ENCODE results near the gene GRHL3.

Gene GRHL3

GRCh38 chr1:24289937-24290595, 29.1 kb upstream of the GRHL3 start:
- Histone ChIP-seq H3K4me2 (ENCODE audit: insufficient read depth, low read length, poor library complexity, severe bottlenecking) (no peak overlapping the region), H3K4ac (ENCODE audit: low read length) (no peak overlapping the region), H3K4me3 (ENCODE audit: low read length in 2 of 2) (no peak overlapping the region), H3K9ac (ENCODE audit: low read depth, low read length, poor library complexity) (no peak overlapping the region), H3K18ac (ENCODE audit: low read length) (peak overlapping the region; percentile 39), H3K27me3 (ENCODE audit: control insufficient read depth in 3 of 3, insufficient read depth in 3 of 3, low read depth in 1 of 3, low read length in 3 of 3) (peaks cover 0 to 33% (median 16%) of the 10 kb centered on the region in 3 experiments), H3K23ac (ENCODE audit: low read depth, low read length, poor library complexity) (no peak overlapping the region), H3K36me3 (replicated peaks in 1 of 2; ENCODE audit: control insufficient read depth in 2 of 2, insufficient read depth in 2 of 2, low read length in 2 of 2) (no peaks in the 10 kb centered on the region), H2BK5ac (ENCODE audit: low read length) (no peak overlapping the region), H3K27ac (replicated peaks; ENCODE audit: low read length) (no peak overlapping the region), H2BK12ac (ENCODE audit: low read length) (no peak overlapping the region), H2BK120ac (ENCODE audit: low read depth, low read length) (no peak overlapping the region), H3K4me1 (ENCODE audit: control insufficient read depth in 2 of 2, insufficient read depth in 1 of 2, low read depth in 1 of 2, low read length in 2 of 2) (peaks cover 0 to 7% of the 10 kb centered on the region in 2 donors), H2BK15ac (ENCODE audit: low read length) (no peak overlapping the region), H2AK5ac (ENCODE audit: low read depth, low read length) (no peak overlapping the region), H3K14ac (ENCODE audit: low read length) (no peak overlapping the region), H2AFZ (ENCODE audit: low read length) (no peak overlapping the region), H4K8ac (ENCODE audit: low read depth, low read length) (no peak overlapping the region), H3K9me3 (replicated peaks in 1 of 2; ENCODE audit: control insufficient read depth in 2 of 2, insufficient read depth in 1 of 2, low read depth in 1 of 2, low read length in 2 of 2) (no peaks in the 10 kb centered on the region), H4K91ac (ENCODE audit: low read depth, low read length, poor library complexity) (no peak overlapping the region), H3K79me1 (ENCODE audit: low read depth, low read length) (no peaks in the 10 kb centered on the region)
- DNase-seq (ENCODE audit: low spot score), result no peak
- no CpG with 5 or more reads among the region's 15 CpGs for WGBS, 2 donors (ENCODE audit: extremely low coverage in 2 of 2, insufficient read length in 2 of 2, insufficient replicate concordance in 1 of 2)

DNA sequence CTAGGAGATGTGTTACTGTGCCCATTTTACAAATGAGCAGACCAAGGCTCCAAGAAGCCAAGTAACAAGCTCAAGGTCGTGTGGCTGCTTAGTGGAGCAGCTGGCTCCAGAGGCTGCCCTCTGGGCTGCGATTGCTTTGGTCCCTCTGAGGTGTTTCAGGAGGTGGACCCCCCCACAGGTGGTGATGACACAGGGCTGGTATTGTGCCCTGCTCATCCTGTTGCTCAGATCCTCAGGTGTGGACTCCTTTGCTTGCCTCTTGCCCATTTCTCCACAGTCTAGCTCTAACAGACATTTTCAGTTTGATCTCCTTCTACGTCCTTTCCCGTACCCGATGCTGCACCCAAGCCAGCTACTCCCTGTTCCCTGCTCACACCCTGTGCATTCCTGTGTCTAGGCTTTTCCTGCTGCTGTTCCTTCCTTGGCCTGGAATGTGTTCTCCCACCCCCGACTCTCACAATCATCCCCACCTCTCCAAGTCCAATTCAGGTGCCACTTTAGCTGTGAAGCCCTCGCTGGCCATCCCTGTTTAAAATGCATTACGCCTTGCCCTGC, 28.1 kb upstream of the GRHL3 start:
- H3K14ac ChIP-seq (ENCODE audit: low read length), result no peak overlapping the region
- no CpG with 5 or more reads among the region's 8 CpGs for WGBS, 2 donors (ENCODE audit: extremely low coverage in 2 of 2, insufficient read length in 2 of 2, insufficient replicate concordance in 1 of 2)
- no peaks in the 10 kb centered on the region for H3K79me1 ChIP-seq (ENCODE audit: low read depth, low read length)
- H4K91ac ChIP-seq (ENCODE audit: low read depth, low read length, poor library complexity), result no peak overlapping the region
- no peak overlapping the region for H4K8ac ChIP-seq (ENCODE audit: low read depth, low read length)
- DNase-seq (ENCODE audit: low spot score), result no peak
- H3K27ac ChIP-seq (replicated peaks; ENCODE audit: low read length), result no peak overlapping the region
- no peak overlapping the region for H3K9ac ChIP-seq (ENCODE audit: low read depth, low read length, poor library complexity)
- H3K36me3 ChIP-seq (replicated peaks in 1 of 2; ENCODE audit: control insufficient read depth in 2 of 2, insufficient read depth in 2 of 2, low read length in 2 of 2), result no peaks in the 10 kb centered on the region
- H3K18ac ChIP-seq (ENCODE audit: low read length), result no peak overlapping the region
- no peak overlapping the region for H3K4me3 ChIP-seq (ENCODE audit: low read length in 2 of 2)
- no peak overlapping the region for H3K4me2 ChIP-seq (ENCODE audit: insufficient read depth, low read length, poor library complexity, severe bottlenecking)
- H3K27me3 ChIP-seq (ENCODE audit: control insufficient read depth in 3 of 3, insufficient read depth in 3 of 3, low read depth in 1 of 3, low read length in 3 of 3), result peaks cover 0 to 25% (median 14%) of the 10 kb centered on the region in 3 experiments
- no peak overlapping the region for H2BK12ac ChIP-seq (ENCODE audit: low read length)
- no peak overlapping the region for H2BK120ac ChIP-seq (ENCODE audit: low read depth, low read length)
- H2BK5ac ChIP-seq (ENCODE audit: low read length), result no peak overlapping the region
- no peak overlapping the region for H2AFZ ChIP-seq (ENCODE audit: low read length)
- H2BK15ac ChIP-seq (ENCODE audit: low read length), result no peak overlapping the region
- H3K23ac ChIP-seq (ENCODE audit: low read depth, low read length, poor library complexity), result no peak overlapping the region
- H3K9me3 ChIP-seq (replicated peaks in 1 of 2; ENCODE audit: control insufficient read depth in 2 of 2, insufficient read depth in 1 of 2, low read depth in 1 of 2, low read length in 2 of 2), result no peaks in the 10 kb centered on the region
- no peak overlapping the region for H2AK5ac ChIP-seq (ENCODE audit: low read depth, low read length)
- peaks cover 0 to 7% of the 10 kb centered on the region in 2 donors for H3K4me1 ChIP-seq (ENCODE audit: control insufficient read depth in 2 of 2, insufficient read depth in 1 of 2, low read depth in 1 of 2, low read length in 2 of 2)
- H3K4ac ChIP-seq (ENCODE audit: low read length), result no peak overlapping the region

DNA sequence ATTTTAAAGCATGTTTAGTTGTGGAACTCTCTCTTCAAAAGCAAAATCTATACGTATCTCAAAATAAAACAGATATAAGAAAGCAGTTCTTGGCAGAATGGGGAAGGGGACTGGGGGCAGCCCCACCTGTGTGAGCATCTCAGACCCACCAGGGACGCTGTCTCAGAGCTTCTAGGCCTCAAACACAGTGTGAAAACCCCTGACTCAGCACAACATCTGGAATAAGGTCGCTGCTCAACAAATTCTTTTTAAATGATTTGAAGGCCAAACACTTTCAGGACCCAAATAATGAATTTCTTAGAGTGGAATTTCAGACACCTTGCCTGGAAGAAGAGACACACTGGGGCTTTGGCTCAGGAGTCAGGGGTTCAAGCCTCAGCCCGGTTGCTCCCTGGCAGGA, 27.1 kb upstream of the GRHL3 start:
- Histone ChIP-seq H2AFZ (ENCODE audit: low read length) (no peak overlapping the region), H3K23ac (ENCODE audit: low read depth, low read length, poor library complexity) (no peak overlapping the region), H4K91ac (ENCODE audit: low read depth, low read length, poor library complexity) (no peak overlapping the region), H3K9me3 (replicated peaks in 1 of 2; ENCODE audit: control insufficient read depth in 2 of 2, insufficient read depth in 1 of 2, low read depth in 1 of 2, low read length in 2 of 2) (no peaks in the 10 kb centered on the region), H2BK120ac (ENCODE audit: low read depth, low read length) (no peak overlapping the region), H3K79me1 (ENCODE audit: low read depth, low read length) (no peaks in the 10 kb centered on the region), H3K9ac (ENCODE audit: low read depth, low read length, poor library complexity) (no peak overlapping the region), H3K4me3 (ENCODE audit: low read length in 2 of 2) (no peak overlapping the region), H3K4me2 (ENCODE audit: insufficient read depth, low read length, poor library complexity, severe bottlenecking) (no peak overlapping the region), H3K27ac (replicated peaks; ENCODE audit: low read length) (no peak overlapping the region), H3K14ac (ENCODE audit: low read length) (no peak overlapping the region), H3K18ac (ENCODE audit: low read length) (no peak overlapping the region), H3K4me1 (ENCODE audit: control insufficient read depth in 2 of 2, insufficient read depth in 1 of 2, low read depth in 1 of 2, low read length in 2 of 2) (peaks cover 0 to 4% of the 10 kb centered on the region in 2 donors), H2BK15ac (ENCODE audit: low read length) (no peak overlapping the region), H3K4ac (ENCODE audit: low read length) (no peak overlapping the region), H4K8ac (ENCODE audit: low read depth, low read length) (no peak overlapping the region), H3K36me3 (replicated peaks in 1 of 2; ENCODE audit: control insufficient read depth in 2 of 2, insufficient read depth in 2 of 2, low read length in 2 of 2) (no peaks in the 10 kb centered on the region), H2AK5ac (ENCODE audit: low read depth, low read length) (no peak overlapping the region), H3K27me3 (ENCODE audit: control insufficient read depth in 3 of 3, insufficient read depth in 3 of 3, low read depth in 1 of 3, low read length in 3 of 3) (peaks cover 0 to 25% (median 14%) of the 10 kb centered on the region in 3 experiments), H2BK12ac (ENCODE audit: low read length) (no peak overlapping the region), H2BK5ac (ENCODE audit: low read length) (no peak overlapping the region)
- DNase-seq (ENCODE audit: low spot score), result no peak
- no CpG with 5 or more reads among the region's 4 CpGs for WGBS, 2 donors (ENCODE audit: extremely low coverage in 2 of 2, insufficient read length in 2 of 2, insufficient replicate concordance in 1 of 2)

- H2AFZ ChIP-seq (ENCODE audit: low read length), result no peak overlapping the region
- no peak overlapping the region for H3K23ac ChIP-seq (ENCODE audit: low read depth, low read length, poor library complexity)
- no peak overlapping the region for H4K91ac ChIP-seq (ENCODE audit: low read depth, low read length, poor library complexity)
- H3K27me3 ChIP-seq (ENCODE audit: control insufficient read depth in 3 of 3, insufficient read depth in 3 of 3, low read depth in 1 of 3, low read length in 3 of 3), result peaks cover 0 to 27% (median 14%) of the 10 kb centered on the region in 3 experiments
- no peak overlapping the region for H2BK12ac ChIP-seq (ENCODE audit: low read length)
- peaks cover 0 to 4% of the 10 kb centered on the region in 2 donors for H3K4me1 ChIP-seq (ENCODE audit: control insufficient read depth in 2 of 2, insufficient read depth in 1 of 2, low read depth in 1 of 2, low read length in 2 of 2)
- no peak overlapping the region for H2BK15ac ChIP-seq (ENCODE audit: low read length)
- H2BK5ac ChIP-seq (ENCODE audit: low read length), result no peak overlapping the region
- no peak overlapping the region for H4K8ac ChIP-seq (ENCODE audit: low read depth, low read length)
- H2AK5ac ChIP-seq (ENCODE audit: low read depth, low read length), result no peak overlapping the region
- DNase-seq (ENCODE audit: low spot score), result no peak
- H3K14ac ChIP-seq (ENCODE audit: low read length), result no peak overlapping the region
- no CpG with 5 or more reads among the region's 9 CpGs for WGBS, 2 donors (ENCODE audit: extremely low coverage in 2 of 2, insufficient read length in 2 of 2, insufficient replicate concordance in 1 of 2)
- H3K4me3 ChIP-seq (ENCODE audit: low read length in 2 of 2), result no peak overlapping the region
- H3K4ac ChIP-seq (ENCODE audit: low read length), result no peak overlapping the region
- no peaks in the 10 kb centered on the region for H3K36me3 ChIP-seq (replicated peaks in 1 of 2; ENCODE audit: control insufficient read depth in 2 of 2, insufficient read depth in 2 of 2, low read length in 2 of 2)
- H3K79me1 ChIP-seq (ENCODE audit: low read depth, low read length), result no peaks in the 10 kb centered on the region
- H3K18ac ChIP-seq (ENCODE audit: low read length), result no peak overlapping the region
- no peak overlapping the region for H3K27ac ChIP-seq (replicated peaks; ENCODE audit: low read length)
- H3K9ac ChIP-seq (ENCODE audit: low read depth, low read length, poor library complexity), result no peak overlapping the region
- no peak overlapping the region for H2BK120ac ChIP-seq (ENCODE audit: low read depth, low read length)
- no peak overlapping the region for H3K4me2 ChIP-seq (ENCODE audit: insufficient read depth, low read length, poor library complexity, severe bottlenecking)
- no peaks in the 10 kb centered on the region for H3K9me3 ChIP-seq (replicated peaks in 1 of 2; ENCODE audit: control insufficient read depth in 2 of 2, insufficient read depth in 1 of 2, low read depth in 1 of 2, low read length in 2 of 2)
These were observed 26.3 kb upstream of the GRHL3 start for GRCh38 chr1:24292887-24293286.

Data from neuronal stem cell (in vitro differentiated cells).